HepG2 (cell line): ENCODE data around the gene FANCE. TPM values are rescaled to one million over a fixed set of nuclear protein-coding genes. Genes with fewer than 3 reads are reported as not detected.

Source experiments
- CERS6 ChIP-seq: sonication (generic); formaldehyde crosslinking; IDR thresholded peaks from 2 replicates; pipeline ENCODE4 v1.5.0; 2020; ENCODE audit warnings: missing genetic modification reagents
- DMTF1 ChIP-seq: sonication (generic); formaldehyde crosslinking; IDR thresholded peaks from 2 replicates; pipeline ENCODE4 v1.4.0; 2020; ENCODE audit warnings: mild to moderate bottlenecking, missing genetic modification reagents
- ETV5 ChIP-seq: IDR thresholded peaks from 2 replicates; pipeline ENCODE4 v1.6.1; 2018; ENCODE audit warnings: missing biosample characterization, missing genetic modification reagents, inconsistent platforms, borderline replicate concordance
- FOXP1 ChIP-seq, 2 experiments: fragments of 450-650 bp in 1 of 2; IDR thresholded peaks; 2 replicates each; pipeline ENCODE4 v1.6.1; 2017 to 2018; ENCODE audit warnings: antibody characterized with exemption in 1 of 2
- GATAD2A ChIP-seq: IDR thresholded peaks from 2 replicates; pipeline ENCODE4 v1.6.1; 2016
- HMGXB3 ChIP-seq: sonication (generic); formaldehyde crosslinking; IDR thresholded peaks from 2 replicates; pipeline ENCODE4 v1.4.0; 2020; ENCODE audit warnings: missing genetic modification reagents, borderline replicate concordance
- IRX3 ChIP-seq: sonication (generic); formaldehyde crosslinking; IDR thresholded peaks from 2 replicates; pipeline ENCODE4 v1.8.1; 2023; ENCODE audit warnings: mild to moderate bottlenecking, low read depth, missing genetic modification reagents, borderline replicate concordance
- MEIS2 ChIP-seq: sonication (generic); formaldehyde crosslinking; IDR thresholded peaks from 2 replicates; pipeline ENCODE4 v1.9.0; 2021; ENCODE audit warnings: mild to moderate bottlenecking, missing genetic modification reagents
- PHF21A ChIP-seq: sonication (generic); formaldehyde crosslinking; IDR thresholded peaks from 2 replicates; pipeline ENCODE4 v1.5.0; 2020; ENCODE audit warnings: mild to moderate bottlenecking, missing genetic modification reagents
- POGZ ChIP-seq: sonication (generic); formaldehyde crosslinking; IDR thresholded peaks from 2 replicates; pipeline ENCODE4 v1.4.0; 2020; ENCODE audit warnings: mild to moderate bottlenecking, missing genetic modification reagents
- REL ChIP-seq: sonication (generic); formaldehyde crosslinking; conservative IDR thresholded peaks from 2 replicates; pipeline ENCODE4 v1.8.0; 2022; ENCODE audit warnings: mild to moderate bottlenecking, missing genetic modification reagents, moderate library complexity
- SAP130 ChIP-seq: IDR thresholded peaks from 2 replicates; pipeline ENCODE4 v1.6.1; 2016; ENCODE audit warnings: low read depth
- ZNF136 ChIP-seq: sonication (generic); formaldehyde crosslinking; IDR thresholded peaks from 2 replicates; pipeline ENCODE4 v1.8.1; 2022; ENCODE audit warnings: low read depth, mild to moderate bottlenecking, moderate library complexity, missing genetic modification reagents
- ZNF17 ChIP-seq: sonication (generic); formaldehyde crosslinking; IDR thresholded peaks from 2 replicates; pipeline ENCODE4 v1.5.0; 2020; ENCODE audit warnings: mild to moderate bottlenecking, missing genetic modification reagents
- ZNF276 ChIP-seq: sonication (generic); formaldehyde crosslinking; IDR thresholded peaks from 2 replicates; pipeline ENCODE4 v1.4.0; 2020; ENCODE audit warnings: mild to moderate bottlenecking, low read depth, missing genetic modification reagents
- ZNF547 ChIP-seq: sonication (generic); formaldehyde crosslinking; IDR thresholded peaks from 2 replicates; pipeline ENCODE4 v1.5.1; 2020; ENCODE audit warnings: mild to moderate bottlenecking, missing genetic modification reagents
- ZNF607 ChIP-seq: sonication (generic); formaldehyde crosslinking; IDR thresholded peaks from 2 replicates; pipeline ENCODE4 v1.5.1; 2020; ENCODE audit warnings: missing genetic modification reagents, mild to moderate bottlenecking, borderline replicate concordance
- ZNF639 ChIP-seq: conservative IDR thresholded peaks from 2 replicates; pipeline ENCODE4 v1.6.1; 2018; ENCODE audit warnings: missing genetic modification reagents
- ZNF781 ChIP-seq: sonication (generic); formaldehyde crosslinking; IDR thresholded peaks from 2 replicates; pipeline ENCODE4 v1.5.1; 2020; ENCODE audit warnings: borderline replicate concordance, mild to moderate bottlenecking, missing genetic modification reagents; ENCODE audit errors: not compliant biosample characterization
- polyA plus RNA-seq, 8 experiments: library from polyadenylated mRNA; depleted of rRNA in 3 of 8; stranded (reverse) in 7 of 8; unstranded in 1 of 8; fragments of >200 nt; fragmentation: Illumina TruSeq in 4 of 8; extraction: Trizol in 4 of 8; gene quantifications; 2 replicates each; pipeline versions ENCODE4 v1.2.1 to v1.2.3, GENCODE V29; 2011 to 2016; ENCODE audit warnings: low read depth in 4 of 8, missing spikeins in 1 of 8, mixed read lengths in 1 of 8; ENCODE audit not compliant: insufficient read depth in 1 of 8
- total RNA-seq, 5 experiments: library from RNA; depleted of rRNA; stranded (reverse); fragments of >200 nt; fragmentation: Illumina TruSeq; extraction: Trizol; gene quantifications; 2 replicates each; pipeline ENCODE4 v1.2.3, GENCODE V29; 2016; ENCODE audit warnings: low read depth in 1 of 5

Gene FANCE
- total and polyA plus RNA-seq, 2 of the 13 experiments (the other 11 are each of a cell fraction or from before 2014, with no cell fraction given) = 7.1 to 11.2 TPM

- TF ChIP-seq ZNF781 (CRISPR knock-in tag) (peak; percentile 39), PHF21A (CRISPR knock-in tag) (peak; percentile 57; the same call in 1 of the 2 replicates), MEIS2 (CRISPR knock-in tag) (no peak), ZNF276 (no peak), CERS6 (CRISPR knock-in tag) (no peak), REL (CRISPR knock-in tag) (no peak), ZNF607 (CRISPR knock-in tag) (no peak), HMGXB3 (no peak), IRX3 (CRISPR knock-in tag) (no peak), ZNF17 (CRISPR knock-in tag) (no peak), SAP130 (CRISPR knock-in tag) (peak; percentile 23; the same call in 1 of the 2 replicates), DMTF1 (CRISPR knock-in tag) (no peak), ZNF136 (CRISPR knock-in tag) (0 out of 2 replicates have a peak, but pooled peaks have one; percentile 12), POGZ (CRISPR knock-in tag) (no peak), GATAD2A (peak; percentile 42; the same call in 1 of the 2 replicates), ETV5 (no peak), FOXP1 (IDR thresholded peaks at IDR 0.05) (peak; percentile 14; the same call in 1 of the 2 replicates), FOXP1 (CRISPR knock-in tag; IDR thresholded peaks at IDR 0.05) (peak; percentile 68), ZNF547 (CRISPR knock-in tag) (0 out of 2 replicates have a peak, but pooled peaks have one; percentile 21), ZNF639 (CRISPR knock-in tag) (no peak; the same call in 1 of the 2 replicates)
These were observed 2.8 kb upstream of the FANCE start (continued) for GRCh38 chr6:35449287-35449881.
